ENCODE results near the gene KRTAP22-2.

GRCh38 chr21:30563630-30564029, 26.6 kb downstream of the KRTAP22-2 start:
- TF ChIP-seq CTCF (IDR thresholded peaks at IDR 0.05) (no peak), EZH2 (IDR thresholded peaks at IDR 0.05) (no peak)

All from neural progenitor cell (in vitro differentiated cells).